HCT116 (cell line): ENCODE results near the gene BEND6. TPM values are rescaled to one million over a fixed set of nuclear protein-coding genes. Genes with fewer than 3 reads are reported as not detected.

Source experiments
- ATAC-seq: fragments of 200-7000 bp; cut with Tn5 transposase; 2 replicates; pipeline ENCODE4 v1.9.1; 2020; ENCODE audit warnings: mild to moderate bottlenecking, moderate library complexity
- BruUV-seq: library from RNA; stranded (reverse); fragments of 400-500 nt; replicated peaks from 2 replicates; lab custom pipeline; 2021; lab: Mats Ljungman, UMichigan
- CTCF ChIA-PET: fragments of 300-600 bp; sonication (Branson Sonifier 250); formaldehyde crosslinking; loops from one replicate; lab custom pipeline; 2021; ENCODE audit warnings: antibody characterized with exemption; lab: Charles Lee
- POLR2A ChIA-PET: fragments of 300-600, 350-600 bp; sonication (Branson Sonifier 250); formaldehyde crosslinking; loops from one replicate; lab custom pipeline; 2021; ENCODE audit warnings: antibody characterized with exemption; lab: Charles Lee
- RAD21 ChIA-PET, 2 experiments: fragments of 300-600 bp; sonication (Branson Sonifier 250); formaldehyde crosslinking; loops; one replicate each; lab custom pipeline; 2023; ENCODE audit warnings: low total read pairs in 2 of 2; ENCODE audit not compliant: uncharacterized antibody in 2 of 2, unreplicated experiment in 2 of 2, low non-redundant PET in 1 of 2; lab: Charles Lee
- DNase-seq: peaks from one replicate; pipeline ENCODE4 v3.0.0-alpha.2; 2010; ENCODE audit warnings: low read depth, low spot score
- H2AFZ ChIP-seq: fragments of 200-600 bp; shearing (Covaris generic), sonication (generic); 2 replicates; pipeline ENCODE4 v1.6.1; 2017; ENCODE audit warnings: low read depth, mixed run types, mixed read lengths, antibody characterized with exemption, low read length; ENCODE audit not compliant: poor library complexity, severe bottlenecking
- H3K27ac ChIP-seq: 2 replicates; pipeline ENCODE4 v1.5.1; 2012; ENCODE audit warnings: low read depth, low read length
- H3K27me3 ChIP-seq: fragments of 200-600 bp; sonication (generic); 2 replicates; pipeline ENCODE4 v1.6.1; 2016; ENCODE audit warnings: mixed run types, low read length, mixed read lengths; ENCODE audit not compliant: insufficient read depth
- H3K36me3 ChIP-seq, 2 experiments: fragments of 200-500 bp in 1 of 2; fragments of 200-600 bp in 1 of 2; sonication (Bioruptor generic) in 1 of 2; sonication (generic) in 1 of 2; 2 replicates each; pipeline versions ENCODE4 v1.5.1 to v1.6.1; 2014 to 2016; ENCODE audit warnings: low read length in 2 of 2, inconsistent platforms in 1 of 2, mixed read lengths in 1 of 2, mixed run types in 1 of 2; ENCODE audit not compliant: insufficient read depth in 2 of 2, control insufficient read depth in 1 of 2
- H3K4me1 ChIP-seq, 2 experiments: fragments of 200-600 bp in 1 of 2; sonication (generic) in 1 of 2; 2 replicates each; pipeline versions ENCODE4 v1.5.1 to v1.6.1; 2012 to 2017; ENCODE audit warnings: low read length in 2 of 2, inconsistent platforms in 1 of 2, mild to moderate bottlenecking in 1 of 2, mixed read lengths in 1 of 2, mixed run types in 1 of 2, moderate library complexity in 1 of 2; ENCODE audit not compliant: insufficient read depth in 2 of 2, control insufficient read depth in 1 of 2
- H3K4me2 ChIP-seq: fragments of 200-600 bp; sonication (generic); 2 replicates; pipeline ENCODE4 v1.6.1; 2017; ENCODE audit warnings: mixed run types, low read length, mixed read lengths
- H3K4me3 ChIP-seq, 2 experiments: fragments of 200-600 bp in 1 of 2; sonication (generic) in 1 of 2; replicated peaks in 1 of 2; 2 replicates each; pipeline ENCODE4 v1.5.1; 2011 to 2016; ENCODE audit warnings: low read length in 2 of 2, control low read depth in 1 of 2, low read depth in 1 of 2, mild to moderate bottlenecking in 1 of 2, mixed read lengths in 1 of 2, mixed run types in 1 of 2
- H3K79me2 ChIP-seq: fragments of 200-600 bp; sonication (generic); 2 replicates; pipeline ENCODE4 v1.6.1; 2017; ENCODE audit warnings: mild to moderate bottlenecking, mixed run types, low read length, moderate library complexity, mixed read lengths; ENCODE audit not compliant: insufficient read depth
- H3K9ac ChIP-seq: fragments of 200-600 bp; sonication (generic); 2 replicates; pipeline ENCODE4 v1.6.1; 2016; ENCODE audit warnings: low read length, mixed read lengths
- H3K9me2 ChIP-seq: fragments of 200-600 bp; sonication (generic), shearing (Covaris generic); 2 replicates; pipeline ENCODE4 v1.6.1; 2017; ENCODE audit warnings: mixed run types, mild to moderate bottlenecking, moderate library complexity; ENCODE audit not compliant: insufficient read depth
- H3K9me3 ChIP-seq, 2 experiments: fragments of 200-500 bp in 1 of 2; fragments of 200-600 bp in 1 of 2; sonication (Bioruptor generic) in 1 of 2; sonication (generic) in 1 of 2; 2 replicates each; pipeline ENCODE4 v1.6.1; 2014 to 2017; ENCODE audit warnings: low read length in 2 of 2, mixed read lengths in 2 of 2, inconsistent platforms in 1 of 2, low read depth in 1 of 2, mild to moderate bottlenecking in 1 of 2, mixed run types in 1 of 2, moderate library complexity in 1 of 2; ENCODE audit not compliant: control insufficient read depth in 1 of 2, insufficient read depth in 1 of 2
- H4K20me1 ChIP-seq: fragments of 200-600 bp; sonication (generic), shearing (Covaris generic); 2 replicates; pipeline ENCODE4 v1.6.1; 2017; ENCODE audit warnings: mixed run types, mild to moderate bottlenecking, moderate library complexity; ENCODE audit not compliant: insufficient read depth
- CBX3 ChIP-seq: IDR thresholded peaks from 2 replicates; pipeline ENCODE4 v1.6.1; 2012; ENCODE audit warnings: low read depth
- EGR1 ChIP-seq: IDR thresholded peaks from 2 replicates; pipeline ENCODE4 v1.6.1; 2012; ENCODE audit warnings: low read depth
- ELF1 ChIP-seq: IDR thresholded peaks from 2 replicates; pipeline ENCODE4 v1.6.1; 2012; ENCODE audit warnings: low read depth, borderline replicate concordance
- EZH2 ChIP-seq: fragments of 200-600 bp; sonication (generic); IDR thresholded peaks from 2 replicates; pipeline ENCODE4 v1.6.1; 2017; ENCODE audit warnings: antibody characterized with exemption, mixed run types
- EZH2phosphoT487 ChIP-seq: fragments of 200-600 bp; IDR thresholded peaks from 2 replicates; pipeline ENCODE4 v1.6.1; 2018; ENCODE audit warnings: antibody characterized with exemption, borderline replicate concordance
- JUND ChIP-seq: IDR thresholded peaks from 2 replicates; pipeline ENCODE4 v1.6.1; 2012
- MAX ChIP-seq: IDR thresholded peaks from 2 replicates; pipeline ENCODE4 v1.6.1; 2012
- POLR2A ChIP-seq: IDR thresholded peaks from 2 replicates; pipeline ENCODE4 v1.7.0; 2011; ENCODE audit warnings: borderline replicate concordance; ENCODE audit not compliant: insufficient read depth, insufficient read length; ENCODE audit errors: extremely low read depth
- POLR2AphosphoS5 ChIP-seq: IDR thresholded peaks from 2 replicates; pipeline ENCODE4 v1.6.1; 2011; ENCODE audit warnings: mild to moderate bottlenecking, low read depth, low read length, moderate library complexity
- SIN3A ChIP-seq: IDR thresholded peaks from 2 replicates; pipeline ENCODE4 v1.6.1; 2012; ENCODE audit warnings: low read depth
- SP1 ChIP-seq: IDR thresholded peaks from 2 replicates; pipeline ENCODE4 v1.6.1; 2012; ENCODE audit warnings: low read depth
- SRF ChIP-seq: IDR thresholded peaks from 2 replicates; pipeline ENCODE4 v1.6.1; 2012; ENCODE audit warnings: low read depth
- TCF7L2 ChIP-seq: IDR thresholded peaks from 2 replicates; pipeline ENCODE4 v1.7.0; 2011; ENCODE audit warnings: borderline replicate concordance, inconsistent platforms; ENCODE audit not compliant: insufficient read depth, insufficient read length; ENCODE audit errors: extremely low read depth
- YY1 ChIP-seq: IDR thresholded peaks from 2 replicates; pipeline ENCODE4 v1.6.1; 2011; ENCODE audit warnings: low read length, low read depth, moderate library complexity, mild to moderate bottlenecking; ENCODE audit not compliant: insufficient replicate concordance; ENCODE audit errors: extremely low read depth
- ZBTB33 ChIP-seq: IDR thresholded peaks from 2 replicates; pipeline ENCODE4 v1.6.1; 2011; ENCODE audit warnings: mild to moderate bottlenecking, low read length, moderate library complexity; ENCODE audit not compliant: insufficient replicate concordance; ENCODE audit errors: extremely low read depth
- ZFX ChIP-seq: fragments of 450-650 bp; IDR thresholded peaks from 2 replicates; pipeline ENCODE4 v1.6.1; 2017
- ZNF274 ChIP-seq: fragments of 200-500 bp; sonication (Bioruptor generic); IDR thresholded peaks from 2 replicates; pipeline ENCODE4 v1.6.1; 2014; ENCODE audit warnings: mild to moderate bottlenecking, low read depth, low read length, inconsistent platforms
- intact Hi-C: fragments of 100-400 bp; cut with micrococcal nuclease; formaldehyde crosslinking; loops from 2 replicates; pipeline ENCODE4 v1.10.0; 2022
- total RNA-seq: library from RNA; stranded (reverse); gene quantifications from one replicate; pipeline ENCODE4 v1.2.1, GENCODE V29; 2021; ENCODE audit not compliant: unreplicated experiment
- TF ChIP-seq, protein P1 (sequence below), 3 experiments: fragments of 200-600 bp in 1 of 3; sonication (generic) in 1 of 3; IDR thresholded peaks in 2 of 3; conservative IDR thresholded peaks in 1 of 3; 2 replicates each; pipeline ENCODE4 v1.5.1; 2012 to 2017; ENCODE audit warnings: low read depth in 2 of 3, low read length in 2 of 3, antibody characterized with exemption in 1 of 3, borderline replicate concordance in 1 of 3, control low read depth in 1 of 3, mild to moderate bottlenecking in 1 of 3, mixed read lengths in 1 of 3, mixed run types in 1 of 3, moderate library complexity in 1 of 3; ENCODE audit not compliant: insufficient read depth in 1 of 3
- TF ChIP-seq, protein P2 (sequence below): IDR thresholded peaks from 2 replicates; pipeline ENCODE4 v1.6.1; 2012

Gene BEND6
- total RNA-seq, 1 experiment from 2014 or later: 4.0 TPM

- TF ChIP-seq, protein P1, sequence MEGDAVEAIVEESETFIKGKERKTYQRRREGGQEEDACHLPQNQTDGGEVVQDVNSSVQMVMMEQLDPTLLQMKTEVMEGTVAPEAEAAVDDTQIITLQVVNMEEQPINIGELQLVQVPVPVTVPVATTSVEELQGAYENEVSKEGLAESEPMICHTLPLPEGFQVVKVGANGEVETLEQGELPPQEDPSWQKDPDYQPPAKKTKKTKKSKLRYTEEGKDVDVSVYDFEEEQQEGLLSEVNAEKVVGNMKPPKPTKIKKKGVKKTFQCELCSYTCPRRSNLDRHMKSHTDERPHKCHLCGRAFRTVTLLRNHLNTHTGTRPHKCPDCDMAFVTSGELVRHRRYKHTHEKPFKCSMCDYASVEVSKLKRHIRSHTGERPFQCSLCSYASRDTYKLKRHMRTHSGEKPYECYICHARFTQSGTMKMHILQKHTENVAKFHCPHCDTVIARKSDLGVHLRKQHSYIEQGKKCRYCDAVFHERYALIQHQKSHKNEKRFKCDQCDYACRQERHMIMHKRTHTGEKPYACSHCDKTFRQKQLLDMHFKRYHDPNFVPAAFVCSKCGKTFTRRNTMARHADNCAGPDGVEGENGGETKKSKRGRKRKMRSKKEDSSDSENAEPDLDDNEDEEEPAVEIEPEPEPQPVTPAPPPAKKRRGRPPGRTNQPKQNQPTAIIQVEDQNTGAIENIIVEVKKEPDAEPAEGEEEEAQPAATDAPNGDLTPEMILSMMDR (IDR thresholded peaks at IDR 0.05 in 2 of 3, conservative IDR thresholded peaks at IDR 0.05 in 1 of 3; ENCODE audit: borderline replicate concordance in 1 of 3, insufficient read depth in 1 of 3, low read depth in 2 of 3, low read length in 2 of 3): no peak
- TF ChIP-seq CBX3 (no peak), POLR2AphosphoS5 (no peak), MAX (no peak), YY1 (no peak), EGR1 (no peak), EZH2phosphoT487 (no peak)
- TF ChIP-seq, protein P2, sequence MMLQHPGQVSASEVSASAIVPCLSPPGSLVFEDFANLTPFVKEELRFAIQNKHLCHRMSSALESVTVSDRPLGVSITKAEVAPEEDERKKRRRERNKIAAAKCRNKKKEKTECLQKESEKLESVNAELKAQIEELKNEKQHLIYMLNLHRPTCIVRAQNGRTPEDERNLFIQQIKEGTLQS: no peak
These were observed 37.9 kb upstream of the BEND6 start (continued) for GRCh38 chr6:56916849-56917551.

- TF ChIP-seq ZBTB33 (no peak), JUND (no peak), ZFX (no peak), CBX3 (no peak), YY1 (no peak), ELF1 (no peak), POLR2AphosphoS5 (no peak), SP1 (no peak), ZNF274 (no peak), EZH2 (no peak), POLR2A (no peak), EZH2phosphoT487 (no peak), SIN3A (no peak), EGR1 (no peak), TCF7L2 (no peak), SRF (no peak)
- TF ChIP-seq, protein P2: no peak
- no peaks in the 10 kb centered on the region for H3K9me3 ChIP-seq
- H3K27me3 ChIP-seq: no peaks in the 10 kb centered on the region
- BruUV-seq: no TSS peak
- no peak for ATAC-seq
- intact Hi-C loops: no loop called here
- ChIA-PET CTCF (interaction anchor here (1.1 kb wide), 2 partner anchors 9 to 18 kb away, joined by 3 to 6 read pairs; no protein-coding TSS in a partner anchor), POLR2A (no interaction called here), RAD21 (no interaction called here)
- H3K27ac ChIP-seq: no peak overlapping the region
- peaks cover 40 to 50% of the 10 kb centered on the region in 2 experiments for H3K4me1 ChIP-seq
- no peak overlapping the region for H3K4me2 ChIP-seq
- no peak overlapping the region for H3K9ac ChIP-seq
- H3K4me3 ChIP-seq: no peak overlapping the region
- H3K79me2 ChIP-seq: peaks cover 83% of the 10 kb centered on the region
- no peaks in the 10 kb centered on the region for H4K20me1 ChIP-seq
- no peaks in the 10 kb centered on the region for H3K36me3 ChIP-seq
- no peaks in the 10 kb centered on the region for H3K9me2 ChIP-seq
- no peak for DNase-seq
- no peak overlapping the region for H2AFZ ChIP-seq
These were observed 32.3 kb upstream of the BEND6 start for GRCh38 chr6:56922645-56923044.
